ENCODE measurements around the gene ST6GALNAC1.

ST6GALNAC1 gene, protein sequence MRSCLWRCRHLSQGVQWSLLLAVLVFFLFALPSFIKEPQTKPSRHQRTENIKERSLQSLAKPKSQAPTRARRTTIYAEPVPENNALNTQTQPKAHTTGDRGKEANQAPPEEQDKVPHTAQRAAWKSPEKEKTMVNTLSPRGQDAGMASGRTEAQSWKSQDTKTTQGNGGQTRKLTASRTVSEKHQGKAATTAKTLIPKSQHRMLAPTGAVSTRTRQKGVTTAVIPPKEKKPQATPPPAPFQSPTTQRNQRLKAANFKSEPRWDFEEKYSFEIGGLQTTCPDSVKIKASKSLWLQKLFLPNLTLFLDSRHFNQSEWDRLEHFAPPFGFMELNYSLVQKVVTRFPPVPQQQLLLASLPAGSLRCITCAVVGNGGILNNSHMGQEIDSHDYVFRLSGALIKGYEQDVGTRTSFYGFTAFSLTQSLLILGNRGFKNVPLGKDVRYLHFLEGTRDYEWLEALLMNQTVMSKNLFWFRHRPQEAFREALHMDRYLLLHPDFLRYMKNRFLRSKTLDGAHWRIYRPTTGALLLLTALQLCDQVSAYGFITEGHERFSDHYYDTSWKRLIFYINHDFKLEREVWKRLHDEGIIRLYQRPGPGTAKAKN

DNA sequence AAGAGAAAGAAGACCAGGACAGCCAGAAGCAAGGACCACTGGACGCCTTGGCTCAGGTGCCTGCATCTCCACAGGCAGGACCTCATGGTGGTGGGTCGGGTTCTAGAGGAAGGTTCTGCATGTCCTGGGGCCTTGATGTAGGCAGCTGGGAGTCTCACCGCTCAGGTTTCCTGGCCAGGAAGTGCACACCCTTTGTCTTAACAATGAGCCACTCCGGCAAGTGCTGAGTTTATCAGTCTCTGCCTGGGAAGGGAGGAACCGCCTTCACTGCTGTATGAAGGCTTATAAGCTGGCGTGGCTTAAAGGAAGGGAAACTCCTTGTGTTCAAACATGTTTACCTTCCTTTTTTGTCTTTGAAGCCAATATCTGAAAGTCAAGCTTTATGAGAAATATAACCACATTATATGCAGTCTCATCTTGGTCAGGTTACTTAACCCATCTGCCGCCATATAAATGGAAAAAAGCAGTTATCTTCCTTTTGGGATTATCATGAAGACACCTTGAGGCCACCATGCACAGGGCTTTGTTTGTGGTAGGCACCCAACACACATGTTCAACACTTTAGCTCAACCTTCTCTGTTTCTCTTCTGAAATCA lies at the start of gene ST6GALNAC1:
Gene ST6GALNAC1 (minus strand): TSS at position 205 of the 596 bp plus-strand sequence. CDS start 119 bp downstream, at position 86.
- no peak for DNase-seq

GRCh38 chr17:76691379-76692191 lies 48.0 kb upstream of the ST6GALNAC1 start:
- no peak for DNase-seq

GRCh38 chr17:76690596-76691280 lies 47.2 kb upstream of the ST6GALNAC1 start:
- no peak for DNase-seq

DNA sequence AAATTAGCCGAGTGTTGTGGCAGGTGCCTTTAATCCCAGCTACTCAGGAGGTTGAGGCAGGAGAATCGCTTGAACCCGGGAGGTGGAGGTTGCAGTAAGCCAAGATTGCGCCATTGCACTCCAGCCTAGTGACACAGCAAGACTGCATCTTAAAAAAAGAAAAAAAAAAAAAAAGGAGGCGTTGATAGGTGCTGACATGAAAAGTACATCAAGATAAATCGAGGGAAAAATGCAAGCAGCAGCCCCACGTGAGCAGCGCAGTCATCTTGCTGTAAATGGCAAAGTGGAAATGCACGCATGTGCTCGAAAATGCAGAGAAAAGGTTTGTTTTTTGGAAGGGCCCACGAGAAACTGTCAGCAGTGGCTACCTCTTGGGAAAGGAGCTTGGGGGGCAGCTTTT lies 46.3 kb upstream of the ST6GALNAC1 start:
- DNase-seq, result no peak

DNA sequence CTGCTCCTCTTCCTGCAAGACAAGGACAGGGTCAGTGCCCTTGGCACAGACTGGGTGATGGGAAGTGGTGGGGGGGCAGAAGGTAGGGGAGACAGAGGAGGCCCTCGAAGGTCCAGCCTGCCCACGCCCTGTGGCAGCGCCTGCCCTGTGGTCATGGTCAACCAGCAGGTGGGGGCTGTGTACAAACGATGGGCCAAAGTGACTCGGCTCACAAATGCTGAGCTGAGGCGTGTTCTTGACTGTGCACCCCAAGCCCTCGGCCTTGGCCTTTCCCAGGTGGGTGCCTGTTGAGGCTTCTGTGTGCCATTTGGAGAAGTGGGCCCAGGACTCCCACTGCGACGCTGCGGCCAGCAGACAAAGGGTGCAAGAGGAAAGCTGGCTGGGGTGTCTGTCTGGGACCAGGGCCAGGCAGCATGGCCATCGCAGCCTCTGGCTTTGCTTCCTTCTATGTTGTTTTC lies 44.6 kb upstream of the ST6GALNAC1 start:
- no peak for DNase-seq

- no peak for DNase-seq
Measured at GRCh38 chr17:76687298-76688164, 44.0 kb upstream of the ST6GALNAC1 start.

- DNase-seq, result no peak
Measured at GRCh38 chr17:76686538-76687297, 43.2 kb upstream of the ST6GALNAC1 start.

- DNase-seq, result no peak
Measured at GRCh38 chr17:76685846-76686245, 42.3 kb upstream of the ST6GALNAC1 start.

DNA sequence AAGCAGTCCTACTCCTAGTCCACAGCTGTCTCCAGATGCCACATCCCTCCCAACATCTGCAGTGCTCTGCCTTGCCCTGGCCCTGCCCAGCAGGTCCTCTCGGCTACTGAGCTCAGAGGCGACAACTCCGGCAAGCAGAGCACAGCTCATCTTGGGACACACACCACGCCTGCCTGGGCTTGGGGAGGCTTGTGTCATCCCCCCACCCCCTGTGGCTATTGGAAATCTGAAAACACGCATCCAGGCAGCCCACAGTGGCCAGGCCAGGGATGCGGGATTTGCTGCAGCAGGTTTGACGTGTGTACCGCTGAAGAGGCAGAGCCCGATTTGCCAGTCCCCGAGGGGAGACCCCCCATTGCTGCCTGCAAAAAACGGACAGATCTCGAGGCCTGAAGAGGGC lies 41.8 kb upstream of the ST6GALNAC1 start:
- no peak for DNase-seq

DNA sequence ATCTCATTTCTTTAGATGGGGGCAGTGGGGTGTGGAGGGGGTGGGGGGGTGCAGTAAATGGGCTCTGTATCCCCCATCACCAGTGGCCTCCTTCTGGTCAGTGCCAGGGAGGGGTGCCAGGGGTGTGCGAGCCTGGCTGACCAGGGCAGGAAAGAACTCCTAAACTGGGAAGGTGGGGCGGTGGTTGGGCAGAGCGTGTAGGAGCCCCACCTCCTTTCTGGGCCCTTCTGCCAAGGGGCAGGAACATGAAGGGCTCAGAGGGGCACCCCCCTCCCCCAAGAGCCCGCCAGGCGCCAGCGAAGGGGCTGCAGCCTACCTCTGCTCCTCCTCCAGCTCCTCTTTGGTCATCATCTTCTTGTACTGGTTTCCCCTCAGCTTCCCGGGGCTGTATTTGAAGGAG lies 41.2 kb upstream of the ST6GALNAC1 start:
- no peak for DNase-seq

DNA sequence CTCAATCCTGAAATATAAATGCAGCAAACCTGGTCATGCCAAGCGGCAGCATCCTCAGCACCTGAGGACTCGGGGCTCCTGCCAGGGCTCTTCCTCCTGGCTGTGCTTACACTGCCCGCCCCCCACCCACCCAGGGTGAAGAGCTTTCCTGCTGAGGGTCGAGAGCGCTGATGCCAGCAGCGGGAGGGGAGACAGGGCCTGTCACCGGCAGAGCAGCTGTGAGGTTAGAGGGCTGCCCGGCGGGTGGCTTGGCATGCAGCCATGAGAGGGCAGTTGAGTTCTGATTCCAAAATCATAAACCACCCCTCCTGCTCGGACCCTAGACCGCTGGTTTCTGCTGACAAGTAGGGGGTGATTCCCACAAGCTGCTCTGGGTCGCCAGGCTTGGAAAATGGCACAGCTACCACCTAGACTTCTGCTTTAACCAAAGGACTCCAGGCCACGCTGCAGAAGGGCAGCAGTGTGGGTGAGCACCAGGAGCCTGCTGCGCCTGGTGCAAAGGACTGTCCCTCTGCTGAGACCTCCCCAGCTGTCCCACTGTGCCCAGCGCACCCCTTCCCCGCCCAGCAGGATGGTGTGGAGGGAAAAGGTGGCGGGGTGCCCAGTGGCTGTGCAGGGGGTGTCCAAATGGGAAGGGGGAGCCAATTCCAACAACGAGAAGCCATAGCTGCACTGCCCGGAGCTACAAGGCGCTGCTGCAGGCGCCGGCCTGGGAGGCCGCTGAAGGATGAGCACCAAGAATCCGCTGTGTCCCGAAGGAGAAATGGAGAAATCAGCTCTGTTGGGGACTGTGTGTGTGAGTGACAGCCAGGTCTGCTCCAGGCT lies 40.6 kb upstream of the ST6GALNAC1 start:
- DNase-seq, result no peak

- no peak for DNase-seq
Measured at GRCh38 chr17:76683011-76683755, 39.6 kb upstream of the ST6GALNAC1 start.

DNA sequence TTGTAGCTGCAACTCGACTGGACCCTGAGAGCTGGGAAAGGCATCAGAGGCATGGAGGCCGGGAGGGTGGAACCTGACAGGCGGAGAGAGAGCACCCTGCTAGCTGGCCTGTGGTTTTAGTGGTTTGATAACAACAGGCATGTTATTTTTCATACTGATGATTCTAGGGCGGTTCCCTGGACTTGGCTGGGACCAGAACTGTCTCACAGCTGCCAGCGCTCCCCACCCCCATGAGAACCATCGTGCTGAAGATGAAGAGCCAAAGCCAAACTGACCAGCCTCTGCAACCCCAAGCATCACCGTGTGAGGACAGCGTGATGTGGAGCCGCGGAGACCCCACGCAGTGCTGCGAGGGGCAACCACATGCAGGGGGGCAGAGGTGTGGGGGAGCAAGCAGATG lies 38.7 kb upstream of the ST6GALNAC1 start:
- DNase-seq, result no peak

- DNase-seq, result peak; percentile 78
Measured at GRCh38 chr17:76681222-76682137, 37.9 kb upstream of the ST6GALNAC1 start.

GRCh38 chr17:76679239-76679638 lies 35.7 kb upstream of the ST6GALNAC1 start:
- DNase-seq, result no peak

DNA sequence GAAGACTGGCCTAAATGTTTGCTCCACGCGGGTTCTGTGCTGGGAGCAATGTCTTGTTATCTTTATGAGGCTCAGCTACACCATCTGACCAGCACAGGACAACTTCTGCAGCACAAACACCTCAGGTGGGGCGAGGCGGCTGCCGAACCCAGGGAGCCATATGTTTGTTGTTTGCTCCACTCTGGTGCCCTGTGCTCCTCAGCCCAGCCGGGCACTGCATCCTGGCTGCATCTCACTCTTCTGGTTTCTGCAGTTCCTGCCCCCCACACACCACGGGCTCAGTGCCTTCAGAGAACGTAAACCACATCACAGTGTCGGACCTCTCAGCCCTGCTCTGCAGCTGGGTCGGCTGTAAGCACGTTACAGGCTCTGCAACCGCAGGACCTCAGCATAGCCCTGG lies 34.8 kb upstream of the ST6GALNAC1 start:
- peak; percentile 64 for DNase-seq

- no peak for DNase-seq
Measured at GRCh38 chr17:76677406-76677805, 33.8 kb upstream of the ST6GALNAC1 start.

DNA sequence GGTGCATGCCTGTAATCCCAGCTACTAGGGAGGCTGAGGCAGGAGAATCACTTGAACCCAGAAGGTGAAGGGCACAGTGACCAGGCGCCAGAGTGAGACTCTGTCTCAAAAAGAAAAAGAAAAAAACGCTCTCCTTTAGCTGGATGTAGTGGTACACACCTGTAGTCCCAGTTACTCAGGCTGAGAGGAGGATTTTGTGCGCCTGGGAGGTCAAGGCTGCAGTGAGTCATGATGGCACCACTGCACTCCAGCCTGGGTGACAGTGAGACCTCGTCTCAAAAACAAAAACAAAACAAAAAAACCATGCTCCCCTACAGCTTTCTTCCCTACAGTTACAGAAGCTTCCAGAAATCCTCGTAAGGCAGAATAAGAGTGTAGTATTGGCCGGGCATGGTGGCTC lies 33.1 kb upstream of the ST6GALNAC1 start:
- no peak for DNase-seq
